Measurements from ENCODE around the gene AK4. TPM values are rescaled to one million over a fixed set of nuclear protein-coding genes. Genes with fewer than 3 reads are reported as not detected.
"Not testable (repeated sequence)": the region's sequence is repeated elsewhere in the genome, so short reads cannot be mapped to it uniquely, and the experiment has no call there.

AK4 gene
- total RNA-seq, 1 experiment from 2014 or later = 48.5 TPM

DNA sequence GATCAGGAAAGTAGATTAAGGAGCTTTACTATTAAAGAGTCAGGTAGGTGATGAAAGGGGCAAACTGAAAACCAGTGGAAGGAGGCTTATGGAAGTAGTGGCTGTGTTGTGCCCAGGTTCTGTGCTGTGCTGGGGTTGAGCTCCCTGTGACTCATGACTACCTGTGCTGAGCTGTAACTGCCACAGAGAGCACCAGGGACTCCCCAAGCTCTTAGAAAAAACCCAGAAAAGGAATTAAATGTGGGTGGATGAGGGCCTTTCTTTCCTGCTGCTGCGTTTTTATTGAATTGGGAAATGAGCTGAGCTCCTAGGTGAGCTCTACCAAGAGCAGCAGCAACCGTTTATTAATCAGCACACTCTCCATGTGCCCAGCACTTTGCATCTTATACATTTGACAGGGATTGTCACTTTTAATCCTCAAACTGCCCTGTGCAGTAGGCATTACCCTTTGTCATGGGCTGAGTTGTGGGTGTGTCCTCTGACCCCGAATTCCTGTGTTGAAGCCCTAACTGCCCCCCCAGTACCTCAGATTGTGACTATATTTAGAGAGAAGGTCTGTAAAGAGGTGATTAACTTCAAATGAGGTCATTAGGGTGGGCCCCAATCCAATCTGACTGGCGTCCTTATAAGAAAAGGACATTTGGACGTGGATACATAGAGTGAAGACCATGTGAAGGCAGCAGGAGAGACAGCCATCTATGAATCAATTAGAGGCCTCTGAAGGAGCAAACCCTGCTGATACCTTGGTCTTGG lies 65.4 kb downstream of the AK4 start:
- DNase-seq (ENCODE audit: low read depth) = no peak

DNA sequence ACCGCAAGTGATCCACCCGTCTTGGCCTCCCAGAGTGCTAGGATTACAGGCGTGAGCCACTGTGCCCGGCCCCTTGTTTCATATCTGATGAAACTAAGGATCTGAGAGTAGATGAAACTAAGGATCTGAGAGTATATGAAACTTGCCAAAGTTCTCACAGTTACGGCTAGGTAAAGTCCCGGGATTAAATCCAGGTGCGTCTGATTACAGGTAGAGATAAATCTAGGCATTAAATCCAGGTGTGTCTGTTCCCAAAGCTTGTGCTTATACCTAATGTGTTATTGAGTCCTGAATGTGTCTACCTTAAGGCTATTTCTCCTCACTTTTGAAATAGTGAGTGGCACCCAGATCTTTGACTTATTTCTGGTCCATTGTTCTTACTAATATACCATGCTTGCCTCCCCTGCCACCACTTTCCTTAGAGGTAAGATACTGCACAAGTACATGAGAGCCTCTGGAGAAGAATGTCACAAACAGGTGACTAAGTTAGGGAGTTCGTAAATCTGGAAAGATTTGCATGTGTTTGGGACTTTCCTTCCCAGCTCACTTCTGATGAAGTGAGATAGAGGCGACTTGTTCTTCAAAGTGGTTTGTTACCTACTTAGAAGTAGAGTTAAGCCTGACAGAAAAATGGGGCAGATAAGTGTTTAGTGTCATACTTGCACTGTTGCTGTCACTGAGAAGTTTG lies 66.5 kb downstream of the AK4 start:
- no peak for DNase-seq (ENCODE audit: low read depth)

DNA sequence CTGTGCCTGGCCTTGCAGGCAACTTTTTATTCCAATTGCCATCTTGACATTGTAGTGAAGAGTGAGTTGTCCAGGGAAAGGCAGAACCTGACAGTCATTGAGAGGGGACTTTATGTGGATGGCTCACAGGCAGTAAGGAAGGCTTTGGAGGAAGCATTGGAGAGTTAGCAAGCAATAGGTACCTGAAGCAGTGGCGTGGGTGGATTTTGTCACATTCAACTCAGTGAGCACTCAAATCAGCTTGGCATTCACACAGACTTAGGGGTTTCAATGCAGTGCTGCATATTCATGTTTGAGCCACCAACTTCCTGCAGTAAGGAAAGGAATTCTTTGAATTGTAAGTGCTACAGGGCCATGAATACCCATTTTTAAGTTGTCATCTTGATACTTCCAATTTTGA lies 69.0 kb downstream of the AK4 start:
- no peak for DNase-seq (ENCODE audit: low read depth)

DNA sequence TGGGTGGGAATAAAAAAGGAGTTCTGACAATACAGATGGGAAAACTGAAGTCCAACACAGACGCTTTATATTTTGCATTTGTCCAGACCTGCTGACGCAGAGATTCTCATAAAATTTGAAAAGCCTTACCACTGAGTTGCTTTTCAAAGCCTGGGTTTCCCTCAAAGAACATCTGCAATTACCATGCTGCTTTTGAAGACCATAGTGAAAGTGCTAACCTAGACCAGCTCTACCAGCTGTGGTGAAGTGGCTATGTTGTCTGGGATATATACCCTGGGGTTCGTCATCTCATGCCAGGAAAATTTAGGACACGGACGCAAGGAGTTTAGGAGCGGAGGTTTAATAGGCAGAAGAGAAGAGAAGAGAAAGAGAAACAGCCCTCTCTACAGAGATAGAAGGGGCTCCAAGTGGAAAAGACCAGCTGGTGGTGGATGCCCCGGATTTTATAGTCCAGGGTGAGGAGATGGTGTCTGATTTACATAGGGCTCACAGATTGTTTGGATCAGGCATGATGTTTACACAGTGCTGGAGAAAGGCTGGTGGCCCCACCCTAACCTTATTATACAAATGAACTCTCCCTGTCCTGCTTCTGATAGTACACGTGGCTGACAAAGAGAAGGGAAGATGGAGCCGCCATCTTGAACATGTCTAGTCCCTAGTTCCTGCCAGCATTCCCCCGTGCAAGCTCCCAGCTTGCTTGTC lies 73.8 kb downstream of the AK4 start:
- no peak for DNase-seq (ENCODE audit: low read depth)

DNA sequence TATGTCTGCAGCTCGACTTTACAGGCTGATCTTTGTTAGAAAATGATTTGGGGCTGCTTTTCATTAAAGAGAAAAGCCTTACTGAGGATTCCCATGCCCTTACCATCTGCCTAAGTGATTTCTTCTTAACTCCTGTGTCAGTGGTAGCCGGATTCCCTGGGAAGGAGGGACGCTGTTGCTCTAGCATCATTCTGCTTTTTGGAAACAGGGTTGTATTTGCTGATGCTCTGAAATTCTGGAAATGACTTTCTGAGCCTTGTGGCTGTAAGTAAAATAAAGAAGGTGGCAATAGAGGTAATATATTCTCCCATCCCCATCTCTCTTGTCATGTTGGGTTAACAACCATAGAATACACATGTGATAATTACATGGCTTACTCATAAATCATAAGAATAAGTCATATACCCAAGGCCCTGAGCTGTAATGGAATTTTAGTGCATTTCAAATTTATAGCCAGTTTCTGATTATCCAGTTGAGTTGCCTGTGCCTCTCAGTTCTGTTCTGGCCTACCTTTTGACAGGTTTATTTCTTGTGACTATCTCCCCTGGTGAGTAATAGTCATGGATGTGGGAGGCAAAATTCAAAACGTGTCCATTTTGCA lies 74.4 kb downstream of the AK4 start:
- DNase-seq (ENCODE audit: low read depth) = no peak

DNA sequence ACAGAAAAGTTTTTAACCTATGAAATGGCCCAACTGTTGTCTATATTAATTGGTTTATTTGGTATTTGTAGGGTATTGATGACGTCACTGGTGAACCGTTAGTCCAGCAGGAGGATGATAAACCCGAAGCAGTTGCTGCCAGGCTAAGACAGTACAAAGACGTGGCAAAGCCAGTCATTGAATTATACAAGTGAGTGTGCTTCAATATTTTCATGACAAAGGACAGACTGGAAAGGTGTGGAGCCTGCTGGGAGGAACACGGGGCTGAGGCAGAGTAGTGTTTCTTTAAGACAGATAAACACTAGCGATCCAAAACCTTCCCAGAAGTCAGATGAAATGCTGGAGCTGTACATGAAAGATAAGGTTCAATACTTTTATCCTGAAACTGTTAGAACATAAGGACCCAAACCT lies 76.7 kb downstream of the AK4 start:
- no peak for DNase-seq (ENCODE audit: low read depth)

DNA sequence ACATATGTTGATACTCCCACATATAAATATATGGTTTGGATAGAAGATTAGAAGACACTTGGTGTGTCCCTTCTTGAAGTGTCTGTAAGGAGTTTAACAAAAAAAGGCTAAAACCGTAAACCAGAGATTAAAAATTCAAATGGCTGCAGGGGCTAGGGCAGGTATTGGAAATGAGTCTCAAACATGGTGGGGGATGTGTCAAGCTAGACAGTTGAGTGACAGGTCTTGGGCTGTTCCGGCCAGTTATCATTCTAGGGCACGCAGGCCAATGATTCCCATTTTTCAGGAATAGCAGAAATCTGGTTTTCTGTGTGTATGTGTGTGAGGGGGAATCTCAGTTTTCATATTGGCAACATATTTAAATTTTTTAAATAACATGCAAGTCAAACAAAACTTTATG lies 77.2 kb downstream of the AK4 start:
- no peak for DNase-seq (ENCODE audit: low read depth)

DNA sequence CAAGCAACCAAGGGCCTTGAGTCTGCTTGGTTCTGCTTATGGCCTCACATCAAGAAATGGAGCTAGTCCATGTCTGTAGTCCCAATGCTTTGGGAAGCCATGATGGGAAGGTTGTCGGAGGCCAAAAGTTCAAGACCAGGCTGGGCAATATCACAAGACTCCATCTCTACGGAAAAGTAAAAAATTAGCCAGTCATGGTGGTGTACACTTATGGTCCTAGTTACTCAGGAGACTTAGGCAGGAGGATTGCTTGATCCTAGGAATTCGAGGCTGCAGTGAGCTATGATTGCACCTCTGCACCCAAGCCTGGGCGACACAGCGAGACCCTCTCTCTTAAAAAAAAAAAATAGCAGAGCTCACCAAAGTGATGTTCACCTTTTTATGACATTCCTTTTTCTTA lies 81.2 kb downstream of the AK4 start:
- no peak for DNase-seq (ENCODE audit: low read depth)

DNA sequence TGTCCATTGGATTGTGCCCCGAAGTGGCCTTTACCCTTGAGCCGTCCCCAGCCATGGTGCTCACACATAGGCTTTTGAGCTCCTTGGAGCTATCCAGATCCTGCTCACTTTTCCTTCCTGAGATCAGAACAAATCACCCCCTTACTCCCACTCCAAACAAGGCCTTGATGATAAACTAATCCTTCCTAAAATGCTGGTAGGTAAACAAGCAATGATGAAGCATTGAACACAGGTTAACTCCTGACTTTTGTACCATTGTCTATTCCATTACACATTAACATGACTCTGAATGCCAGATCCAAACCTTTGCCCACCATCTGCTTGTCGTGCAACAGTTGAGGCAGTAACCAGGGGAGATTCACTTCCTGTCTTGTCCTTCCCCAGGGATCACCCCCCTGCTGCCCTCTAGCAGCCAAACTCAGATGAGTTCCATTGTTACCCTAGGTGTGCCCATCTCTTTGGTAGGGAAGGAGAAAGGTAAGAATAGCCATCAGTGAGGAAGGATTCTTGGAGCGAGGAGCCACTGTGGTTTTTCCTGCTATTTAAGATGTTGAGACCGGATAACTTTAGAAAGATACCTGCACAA lies 81.8 kb downstream of the AK4 start:
- DNase-seq (ENCODE audit: low read depth) = no peak

DNA sequence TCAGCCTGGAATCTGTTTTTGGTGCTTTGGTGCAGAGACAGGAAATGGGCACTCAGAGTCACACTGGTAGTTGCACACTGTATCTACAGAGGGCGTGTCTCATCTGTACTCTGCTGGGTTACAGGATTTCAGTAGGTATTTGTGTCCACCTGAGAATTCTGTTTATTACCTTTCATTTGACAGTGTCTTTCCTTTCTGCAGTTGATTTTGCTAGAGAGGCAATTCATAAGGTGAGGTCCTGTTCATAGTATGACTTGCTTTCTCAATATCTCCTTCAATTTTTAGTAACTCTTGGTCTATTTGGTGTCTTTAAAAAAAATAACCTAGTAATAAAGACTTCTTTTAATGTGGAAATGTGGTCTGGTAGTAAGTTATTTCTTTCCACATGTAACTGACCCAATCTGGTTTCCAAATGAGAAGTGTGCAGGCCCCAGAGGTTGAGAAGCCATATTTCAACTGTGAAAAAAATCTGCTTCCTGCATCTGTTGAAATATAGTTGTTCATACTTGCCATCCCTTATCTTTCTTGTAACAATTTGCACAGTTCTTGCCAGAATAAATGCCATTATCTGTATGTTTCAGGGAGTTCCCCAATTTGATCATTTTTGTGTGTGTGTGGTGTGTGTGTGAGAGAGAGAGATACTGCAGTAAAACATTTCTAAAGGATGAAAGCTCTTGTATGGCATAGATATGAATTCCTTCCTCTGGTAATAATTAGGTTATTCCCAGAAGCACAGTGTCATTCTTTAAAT lies 82.9 kb downstream of the AK4 start:
- DNase-seq (ENCODE audit: low read depth) = no peak

DNA sequence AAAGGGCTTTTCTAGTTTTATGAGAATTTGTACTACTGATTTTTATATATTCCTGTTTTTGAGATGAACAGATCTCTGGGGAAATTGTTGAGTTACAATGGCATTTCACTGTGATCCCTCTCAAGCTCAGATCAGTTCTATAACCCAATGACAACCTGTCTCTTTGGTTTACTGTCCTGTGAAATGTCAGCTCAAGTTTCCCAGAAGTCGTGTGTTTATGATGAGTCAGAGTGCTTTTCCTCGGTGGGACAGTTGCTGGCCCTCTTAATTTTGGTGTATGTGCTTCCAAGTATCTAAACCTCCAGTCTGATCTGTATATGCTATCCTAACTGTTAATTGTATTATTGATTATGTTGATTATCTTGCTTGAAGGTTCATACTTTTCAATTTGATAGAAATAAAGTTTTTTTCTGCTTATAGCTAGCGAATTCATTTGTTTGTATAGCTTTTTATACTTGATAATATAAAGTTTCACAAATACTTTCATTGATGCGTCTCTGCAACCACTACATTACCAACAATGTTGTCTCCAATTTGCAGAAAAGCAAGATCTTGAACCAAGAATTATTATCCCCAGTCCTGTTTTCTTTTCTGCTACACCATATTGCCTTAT lies 83.8 kb downstream of the AK4 start:
- DNase-seq (ENCODE audit: low read depth) = peak; percentile 52

DNA sequence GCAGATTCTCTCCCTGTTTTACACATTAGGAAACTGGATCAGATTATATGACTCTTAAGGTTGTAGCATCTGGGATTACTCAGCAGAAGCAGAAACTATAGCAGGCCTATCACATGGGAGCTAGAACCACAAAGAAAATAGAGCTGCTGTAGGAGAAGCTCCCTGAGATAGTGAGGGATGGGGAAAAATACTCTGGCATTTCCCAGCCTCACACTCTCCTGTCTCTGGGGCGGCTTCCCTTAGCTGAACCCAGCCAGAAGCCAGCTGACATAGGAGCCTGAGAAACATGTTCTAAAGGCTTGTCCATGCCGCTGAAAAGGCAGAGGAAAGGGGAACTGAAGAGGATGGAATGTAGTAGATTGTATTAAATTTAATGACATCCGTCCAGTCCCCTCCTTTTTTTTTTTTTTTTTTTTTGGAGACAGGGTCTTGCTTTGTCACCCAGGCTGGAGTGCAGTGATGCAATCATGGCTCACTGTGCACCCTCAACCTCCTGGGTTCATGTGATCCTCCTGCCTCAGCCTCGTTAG lies 84.5 kb downstream of the AK4 start:
- DNase-seq (ENCODE audit: low read depth) = peak; percentile 36

DNA sequence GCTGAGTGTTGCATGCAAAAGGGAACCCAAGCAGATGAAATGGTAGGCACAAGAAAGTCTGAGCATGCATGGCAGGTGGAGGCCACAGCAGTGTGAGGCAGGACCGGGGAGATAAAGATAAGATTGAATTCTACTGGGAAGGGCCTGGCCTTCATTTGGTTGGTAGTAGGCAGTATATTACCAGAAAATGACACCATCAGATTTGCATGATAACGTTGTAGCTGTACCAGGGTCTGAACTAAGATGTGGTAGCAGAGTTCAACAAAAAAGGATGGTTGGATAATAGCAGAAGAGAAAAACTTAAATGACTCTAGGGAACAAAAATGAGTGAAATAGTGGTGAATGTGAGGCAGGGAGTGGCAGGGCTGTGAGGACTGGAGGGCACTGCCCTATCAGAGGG lies 85.8 kb downstream of the AK4 start:
- DNase-seq (ENCODE audit: low read depth) = no peak

DNA sequence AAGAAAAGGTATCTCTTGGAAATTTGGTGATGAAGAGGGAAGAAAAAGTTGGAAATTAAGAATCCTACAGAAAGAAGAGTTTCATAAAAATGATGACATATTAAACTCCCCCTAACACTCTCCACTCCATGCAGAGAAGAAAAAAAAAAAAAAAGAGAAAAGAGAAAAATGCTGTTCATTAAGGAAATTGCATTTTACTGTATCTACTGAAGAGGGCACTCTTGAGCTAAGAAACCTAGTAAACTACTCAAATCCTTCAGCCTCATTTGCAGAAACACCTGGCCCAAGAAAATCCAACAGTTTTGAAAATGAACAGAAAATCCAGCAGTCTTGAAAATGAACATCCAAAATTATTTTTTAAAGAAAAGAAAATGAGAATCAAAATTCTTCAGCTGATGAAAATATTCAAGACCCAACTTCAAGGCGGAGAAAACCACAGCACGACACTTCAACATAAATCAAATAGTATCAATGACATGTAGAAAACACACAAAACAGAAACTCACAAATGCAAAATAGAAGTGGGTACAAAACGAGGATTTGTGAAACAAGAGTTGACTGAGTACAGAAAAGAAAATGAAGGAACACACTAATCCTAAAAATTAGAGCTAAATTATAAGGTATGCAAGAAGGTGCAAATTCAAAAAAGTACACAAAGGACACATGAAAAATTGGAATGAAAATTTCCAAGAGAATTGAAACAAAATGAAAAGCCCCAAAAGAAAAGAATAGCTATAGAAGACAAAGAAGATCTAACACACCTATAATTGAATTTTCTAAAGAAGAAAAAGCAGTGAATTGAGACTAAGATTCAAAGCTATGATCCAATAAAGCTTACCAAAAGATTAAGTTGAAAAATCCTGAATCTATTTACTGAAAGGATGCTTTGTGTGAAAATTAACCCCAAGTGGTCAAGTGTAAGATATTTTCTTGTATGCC lies 88.1 kb downstream of the AK4 start:
- peak; percentile 57 for DNase-seq (ENCODE audit: low read depth)

DNA sequence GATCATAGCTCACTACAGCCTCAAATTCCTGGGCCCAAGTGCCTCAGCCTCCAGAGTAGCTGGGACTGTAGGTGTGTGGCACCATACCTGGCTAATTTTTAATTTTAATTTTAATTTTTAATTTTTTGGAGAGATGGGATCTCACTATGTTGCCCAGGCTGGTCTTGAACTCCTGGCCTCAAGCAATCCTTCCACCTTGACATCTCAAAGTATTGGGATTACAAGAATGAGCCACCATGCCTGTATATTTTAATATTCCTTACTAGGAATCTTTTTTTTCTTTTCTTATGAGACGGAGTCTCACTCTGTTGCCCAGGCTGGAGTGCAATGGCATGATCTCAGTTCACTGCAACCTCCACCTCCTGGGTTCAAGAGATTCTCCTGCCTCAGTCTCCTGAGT lies 89.1 kb downstream of the AK4 start:
- DNase-seq (ENCODE audit: low read depth) = not testable (repeated sequence)

DNA sequence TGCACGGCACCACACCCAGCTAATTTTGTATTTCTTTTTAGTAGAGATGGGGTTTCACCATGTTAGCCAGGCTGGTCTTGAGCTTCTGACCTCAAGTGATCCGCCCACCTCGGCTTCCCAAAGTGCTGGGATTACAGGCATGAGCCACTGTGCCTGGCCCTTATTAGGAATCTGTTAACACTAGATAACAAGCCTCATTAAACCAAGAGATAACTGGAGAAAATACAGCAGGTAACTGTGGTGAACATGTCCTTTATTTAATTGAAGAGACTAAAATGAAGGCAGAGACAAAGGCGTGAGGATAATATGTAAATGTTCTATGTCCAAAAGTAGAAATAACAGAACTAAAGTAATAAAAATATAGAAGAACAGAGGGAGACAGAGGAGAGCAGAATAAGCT lies 89.5 kb downstream of the AK4 start:
- DNase-seq (ENCODE audit: low read depth) = no peak

DNA sequence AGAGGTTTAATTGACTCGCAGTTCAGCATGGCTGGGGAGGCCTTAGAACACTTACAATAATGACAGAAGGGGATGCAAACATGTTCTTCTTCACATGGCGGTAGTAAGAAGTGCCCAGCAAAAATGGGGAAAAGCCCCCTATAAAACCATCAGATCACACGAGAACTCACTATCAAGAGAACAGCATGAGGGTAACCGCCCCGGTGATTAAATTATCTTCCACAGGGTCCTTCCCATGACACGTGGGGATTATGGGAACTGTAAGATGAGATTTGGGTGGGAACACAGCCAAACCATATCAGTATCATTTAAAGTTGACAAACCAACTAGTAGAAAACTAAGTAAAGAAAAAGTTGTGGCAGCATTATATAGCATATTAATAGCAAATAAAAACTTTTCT lies 90.0 kb downstream of the AK4 start:
- DNase-seq (ENCODE audit: low read depth) = no peak

DNA sequence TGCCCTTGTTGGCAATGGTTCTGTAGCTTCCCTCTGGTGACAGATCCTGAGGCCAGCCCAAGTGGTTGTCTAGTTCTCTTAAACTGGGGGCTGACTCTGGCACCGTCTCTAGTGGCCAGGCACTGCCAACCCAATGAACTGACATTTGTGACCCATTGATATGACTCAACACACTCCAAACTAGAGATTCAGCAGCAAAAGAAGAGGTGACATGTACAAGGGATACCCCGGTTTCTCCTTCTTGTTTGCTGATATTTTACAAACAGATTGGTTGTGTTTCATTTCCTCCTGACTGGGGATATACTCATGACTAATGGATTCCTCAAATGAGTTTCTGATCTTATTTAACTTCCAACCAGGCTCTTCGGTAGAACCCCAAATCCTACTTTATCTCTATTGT lies 95.5 kb downstream of the AK4 start:
- no peak for DNase-seq (ENCODE audit: low read depth)

DNA sequence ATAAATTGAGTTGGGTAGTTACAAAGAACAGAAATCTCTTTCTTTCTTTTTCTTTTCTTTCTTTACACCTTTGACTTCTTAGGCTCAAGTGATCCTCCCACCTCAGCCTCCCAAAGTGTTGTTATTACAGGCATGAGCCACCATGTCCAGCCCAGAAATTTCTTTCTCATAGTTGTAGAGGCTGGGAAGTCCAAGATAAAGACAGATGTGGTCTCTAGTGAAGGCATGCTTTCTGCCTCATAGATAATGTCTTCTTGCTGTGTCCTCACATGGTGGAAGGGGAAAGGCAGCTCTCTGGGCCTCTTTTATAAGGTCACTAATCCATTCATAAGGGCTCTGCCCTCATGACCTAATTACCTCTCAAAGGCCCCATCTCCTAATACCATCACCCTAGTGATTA lies 97.3 kb downstream of the AK4 start:
- no peak for DNase-seq (ENCODE audit: low read depth)
